Measurements from ENCODE around the gene TM7SF2.

GRCh38 chr11:65131895-65132237, 20.2 kb downstream of the TM7SF2 start:
- TF ChIP-seq CTCF (CRISPR knock-in tag; IDR thresholded peaks at IDR 0.05) (no peak), ZKSCAN8 (CRISPR knock-in tag; IDR thresholded peaks at IDR 0.05; ENCODE audit: borderline replicate concordance) (no peak), TBL1XR1 (IDR thresholded peaks at IDR 0.05; ENCODE audit: borderline replicate concordance, low read length, partially characterized antibody) (no peak), RELA (CRISPR knock-in tag; IDR thresholded peaks at IDR 0.05) (no peak), KAT2B (IDR thresholded peaks at IDR 0.05; ENCODE audit: borderline replicate concordance, low read depth, low read length) (no peak), EP300 (IDR thresholded peaks at IDR 0.05; ENCODE audit: low read depth in 2 of 2, low read length in 2 of 2) (no peak), EP300 (CRISPR knock-in tag; IDR thresholded peaks at IDR 0.05; ENCODE audit: borderline replicate concordance) (no peak), ZNF501 (CRISPR knock-in tag; IDR thresholded peaks at IDR 0.05) (no peak), MYC (CRISPR knock-in tag; IDR thresholded peaks at IDR 0.05; ENCODE audit: borderline replicate concordance) (no peak), POLR2AphosphoS5 (IDR thresholded peaks at IDR 0.05; ENCODE audit: low read depth, low read length) (no peak), ZNF841 (CRISPR knock-in tag; IDR thresholded peaks at IDR 0.05; ENCODE audit: borderline replicate concordance) (no peak), TAF1 (CRISPR knock-in tag; IDR thresholded peaks at IDR 0.05) (no peak), ZNF549 (CRISPR knock-in tag; IDR thresholded peaks at IDR 0.05) (no peak), STAT6 (CRISPR knock-in tag; IDR thresholded peaks at IDR 0.05; ENCODE audit: borderline replicate concordance) (no peak)

Measured in HepG2 (cell line).